OCI-LY7 (cell line): ENCODE results near the gene TBC1D8.

Source experiments
- CTCF ChIP-seq: fragments of 200-600 bp; sonication (generic); conservative IDR thresholded peaks from 2 replicates; pipeline ENCODE4 v1.5.1; 2014; ENCODE audit warnings: mild to moderate bottlenecking, antibody characterized with exemption, low read length, moderate library complexity, mixed read lengths
- EZH2phosphoT487 ChIP-seq: fragments of 200-600 bp; sonication (generic); IDR thresholded peaks from 2 replicates; pipeline ENCODE4 v1.6.1; 2018; ENCODE audit warnings: low read depth, borderline replicate concordance, mild to moderate bottlenecking, mixed run types, antibody characterized with exemption, low read length, moderate library complexity, mixed read lengths

GRCh38 chr2:100974712-100975520, 176.3 kb downstream of the TBC1D8 start:
- no peak for TF ChIP-seq CTCF
- no peak for TF ChIP-seq EZH2phosphoT487
